Suprapubic skin (tissue), 4 donors: ENCODE measurements around the gene AXDND1. TPM values are rescaled to one million over a fixed set of nuclear protein-coding genes. Genes with fewer than 3 reads are reported as not detected.
"Not testable (repeated sequence)": the region's sequence is repeated elsewhere in the genome, so short reads cannot be mapped to it uniquely, and the experiment has no call there.

Experiments used
- DNase-seq, 2 donors: peaks; one replicate each; pipeline ENCODE4 v3.0.0-alpha.2; 2019; ENCODE audit warnings: low spot score in 2 of 2
- H3K27ac ChIP-seq: fragments of 200-600 bp; sonication (generic); one replicate; pipeline ENCODE4 v1.5.1; 2019
- H3K27me3 ChIP-seq: fragments of 200-600 bp; sonication (generic); one replicate; pipeline ENCODE4 v1.5.1; 2019
- H3K36me3 ChIP-seq: fragments of 200-600 bp; sonication (generic); one replicate; pipeline ENCODE4 v1.5.1; 2019
- H3K4me1 ChIP-seq: fragments of 200-600 bp; sonication (generic); one replicate; pipeline ENCODE4 v1.5.1; 2019
- H3K4me3 ChIP-seq: fragments of 200-600 bp; sonication (generic); one replicate; pipeline ENCODE4 v1.5.1; 2019; ENCODE audit warnings: mild to moderate bottlenecking
- H3K9me3 ChIP-seq: fragments of 200-600 bp; sonication (generic); one replicate; pipeline ENCODE4 v1.5.1; 2019
- EP300 ChIP-seq: sonication (generic); formaldehyde crosslinking; IDR thresholded peaks from one replicate; pipeline ENCODE4 v1.6.1; 2017; ENCODE audit warnings: antibody characterized with exemption
- POLR2A ChIP-seq, 2 donors: fragments of 450-650 bp; IDR thresholded peaks; one replicate each; pipeline ENCODE4 v1.6.1; 2017; ENCODE audit warnings: antibody characterized with exemption in 2 of 2, mild to moderate bottlenecking in 2 of 2, moderate library complexity in 2 of 2
- POLR2AphosphoS5 ChIP-seq, 3 donors: sonication (generic); formaldehyde crosslinking; IDR thresholded peaks; one replicate each; pipeline ENCODE4 v1.6.1; 2017; ENCODE audit warnings: antibody characterized with exemption in 3 of 3
- WGBS: methylation state at CpG from one replicate; pipeline ENCODE4 v1.1.5; 2018; 5-methylcytosine and 5-hydroxymethylcytosine counted together
- total RNA-seq, 4 donors: library from RNA; depleted of rRNA; stranded (reverse); fragments of >200 nt; gene quantifications; one replicate each; pipeline ENCODE4 v1.1.0, GENCODE V29; 2016
- TF ChIP-seq, protein P1 (sequence below), 2 donors: fragments of 200-600 bp in 1 of 2; fragments of 450-650 bp in 1 of 2; sonication (generic) in 1 of 2; IDR thresholded peaks; one replicate each; pipeline ENCODE4 v1.5.1; 2016 to 2019; ENCODE audit warnings: antibody characterized with exemption in 2 of 2, mild to moderate bottlenecking in 1 of 2, moderate library complexity in 1 of 2

The AXDND1 gene
- total RNA-seq, 4 donors from 2014 or later, result 1.3 TPM; not detected in 3

DNA sequence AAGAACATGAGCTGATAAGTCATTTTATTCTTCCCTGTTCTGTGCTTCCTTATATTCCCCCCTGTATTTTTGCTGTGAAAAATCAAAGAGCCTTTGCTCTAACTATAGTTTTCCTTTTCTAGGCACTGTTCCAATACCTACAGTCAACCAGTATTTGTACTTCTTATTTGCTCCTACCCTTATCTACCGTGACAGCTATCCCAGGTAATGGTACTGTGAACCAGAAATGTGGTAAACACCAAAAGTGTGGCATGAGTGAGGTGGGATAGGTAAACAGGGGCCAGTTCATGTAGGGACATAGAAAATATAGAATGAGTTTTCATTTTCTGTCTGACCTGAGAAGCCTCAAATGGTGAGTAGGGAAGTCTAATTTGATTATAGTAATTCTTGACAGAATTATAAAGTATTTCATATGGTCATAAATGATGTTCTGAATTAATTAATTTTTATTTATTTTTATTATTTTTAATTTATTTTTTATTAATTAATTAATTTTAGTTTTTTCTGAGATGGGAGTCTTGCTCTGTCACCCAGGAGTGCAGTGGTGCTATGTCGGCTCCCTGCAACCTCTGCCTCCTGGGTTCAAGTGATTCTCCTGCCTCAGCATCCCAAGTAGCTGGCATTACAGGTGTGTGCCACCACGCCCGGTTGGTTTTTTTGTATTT, 22.9 kb upstream of the AXDND1 start:
- 88% methylated on average over 4 of the region's 4 CpGs for WGBS
- no peaks in the 10 kb centered on the region for H3K9me3 ChIP-seq
- TF ChIP-seq POLR2AphosphoS5 (IDR thresholded peaks at IDR 0.05) (no peak), EP300 (no peak), POLR2A (IDR thresholded peaks at IDR 0.05) (no peak)
- TF ChIP-seq, protein P1, sequence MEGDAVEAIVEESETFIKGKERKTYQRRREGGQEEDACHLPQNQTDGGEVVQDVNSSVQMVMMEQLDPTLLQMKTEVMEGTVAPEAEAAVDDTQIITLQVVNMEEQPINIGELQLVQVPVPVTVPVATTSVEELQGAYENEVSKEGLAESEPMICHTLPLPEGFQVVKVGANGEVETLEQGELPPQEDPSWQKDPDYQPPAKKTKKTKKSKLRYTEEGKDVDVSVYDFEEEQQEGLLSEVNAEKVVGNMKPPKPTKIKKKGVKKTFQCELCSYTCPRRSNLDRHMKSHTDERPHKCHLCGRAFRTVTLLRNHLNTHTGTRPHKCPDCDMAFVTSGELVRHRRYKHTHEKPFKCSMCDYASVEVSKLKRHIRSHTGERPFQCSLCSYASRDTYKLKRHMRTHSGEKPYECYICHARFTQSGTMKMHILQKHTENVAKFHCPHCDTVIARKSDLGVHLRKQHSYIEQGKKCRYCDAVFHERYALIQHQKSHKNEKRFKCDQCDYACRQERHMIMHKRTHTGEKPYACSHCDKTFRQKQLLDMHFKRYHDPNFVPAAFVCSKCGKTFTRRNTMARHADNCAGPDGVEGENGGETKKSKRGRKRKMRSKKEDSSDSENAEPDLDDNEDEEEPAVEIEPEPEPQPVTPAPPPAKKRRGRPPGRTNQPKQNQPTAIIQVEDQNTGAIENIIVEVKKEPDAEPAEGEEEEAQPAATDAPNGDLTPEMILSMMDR (IDR thresholded peaks at IDR 0.05), result no peak
- H3K4me3 ChIP-seq, result no peak overlapping the region
- H3K36me3 ChIP-seq, result peaks cover 54% of the 10 kb centered on the region
- H3K4me1 ChIP-seq, result no peaks in the 10 kb centered on the region
- DNase-seq, result no peak
- no peak overlapping the region for H3K27ac ChIP-seq
- H3K27me3 ChIP-seq, result no peaks in the 10 kb centered on the region

DNA sequence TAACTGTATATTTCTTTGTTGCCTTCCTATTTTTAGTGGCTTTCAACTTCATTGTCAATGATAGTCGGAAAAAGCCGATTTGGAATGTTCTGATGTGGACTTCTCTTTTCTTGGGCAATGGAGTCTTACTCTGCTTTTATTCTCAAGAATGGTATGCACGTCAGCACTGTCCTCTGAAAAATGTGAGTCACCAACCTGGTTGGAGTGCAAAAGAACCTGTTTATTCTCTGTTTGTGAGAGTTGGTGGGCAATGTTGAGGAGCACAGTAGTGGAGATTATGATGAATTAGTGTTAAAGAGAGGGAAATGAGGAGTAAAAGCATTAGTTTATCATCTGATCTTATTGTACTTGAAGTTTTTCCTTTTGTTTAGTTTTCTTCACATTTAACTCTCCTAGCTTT, 14.5 kb upstream of the AXDND1 start:
- Histone ChIP-seq H3K4me3 (no peak overlapping the region), H3K27ac (no peak overlapping the region), H3K4me1 (no peaks in the 10 kb centered on the region), H3K27me3 (no peaks in the 10 kb centered on the region), H3K36me3 (peaks cover 33% of the 10 kb centered on the region), H3K9me3 (no peaks in the 10 kb centered on the region)
- WGBS, result 98% methylated on average over 3 of the region's 3 CpGs
- DNase-seq, result no peak
- TF ChIP-seq POLR2A (IDR thresholded peaks at IDR 0.05), result no peak
- TF ChIP-seq, protein P1 (IDR thresholded peaks at IDR 0.05), result no peak
- TF ChIP-seq POLR2AphosphoS5 (IDR thresholded peaks at IDR 0.05), result no peak
- no peak for TF ChIP-seq EP300

DNA sequence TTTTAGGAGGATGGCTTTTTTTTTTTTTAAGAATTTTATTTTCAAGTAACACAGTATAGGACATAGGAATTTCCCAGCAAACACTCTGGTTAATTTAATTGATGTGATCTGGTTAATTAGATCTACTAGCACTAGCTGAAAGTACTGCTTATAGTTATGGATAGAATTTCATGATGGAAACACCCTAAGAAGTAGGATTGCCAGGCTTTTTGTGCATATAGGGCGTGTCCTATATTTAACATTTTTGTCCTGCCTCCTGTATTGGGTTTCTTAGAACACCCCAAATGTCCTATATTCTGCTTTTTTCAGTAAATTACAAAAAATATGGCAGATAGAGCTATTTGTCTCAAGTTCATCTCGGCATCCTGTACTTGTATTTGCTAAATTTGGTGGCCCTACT, 13.5 kb upstream of the AXDND1 start:
- H3K36me3 ChIP-seq, result peaks cover 33% of the 10 kb centered on the region
- WGBS, result 91% methylated on average over 2 of the region's 2 CpGs

DNA sequence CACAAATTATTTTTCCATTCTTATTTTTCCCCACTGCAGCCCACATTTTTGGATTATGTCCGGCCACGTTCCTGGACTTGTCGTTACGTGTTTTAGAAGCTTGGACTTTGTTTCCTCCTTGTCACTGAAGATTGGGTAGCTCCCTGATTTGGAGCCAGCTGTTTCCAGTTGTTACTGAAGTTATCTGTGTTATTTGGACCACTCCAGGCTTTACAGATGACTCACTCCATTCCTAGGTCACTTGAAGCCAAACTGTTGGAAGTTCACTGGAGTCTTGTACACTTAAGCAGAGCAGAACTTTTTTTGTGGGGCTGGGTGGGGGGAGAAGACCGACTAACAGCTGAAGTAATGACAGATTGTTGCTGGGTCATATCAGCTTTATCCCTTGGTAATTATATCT, 12.2 kb upstream of the AXDND1 start:
- Histone ChIP-seq H3K36me3 (peaks cover 27% of the 10 kb centered on the region), H3K4me1 (no peaks in the 10 kb centered on the region), H3K9me3 (no peaks in the 10 kb centered on the region), H3K27me3 (no peaks in the 10 kb centered on the region), H3K27ac (no peak overlapping the region), H3K4me3 (no peak overlapping the region)
- TF ChIP-seq POLR2A (IDR thresholded peaks at IDR 0.05) (no peak), POLR2AphosphoS5 (IDR thresholded peaks at IDR 0.05) (no peak), EP300 (no peak)
- TF ChIP-seq, protein P1 (IDR thresholded peaks at IDR 0.05), result no peak
- no peak for DNase-seq
- 66% methylated on average over 5 of the region's 5 CpGs for WGBS

More for the DNA sequence above, 13.5 kb upstream of the AXDND1 start:
- Histone ChIP-seq H3K4me3 (no peak overlapping the region), H3K9me3 (no peaks in the 10 kb centered on the region), H3K4me1 (no peaks in the 10 kb centered on the region), H3K27ac (no peak overlapping the region), H3K27me3 (no peaks in the 10 kb centered on the region)
- TF ChIP-seq, protein P1 (IDR thresholded peaks at IDR 0.05), result no peak
- TF ChIP-seq POLR2A (IDR thresholded peaks at IDR 0.05) (no peak), EP300 (no peak), POLR2AphosphoS5 (IDR thresholded peaks at IDR 0.05) (no peak)
- DNase-seq, result no peak

DNA sequence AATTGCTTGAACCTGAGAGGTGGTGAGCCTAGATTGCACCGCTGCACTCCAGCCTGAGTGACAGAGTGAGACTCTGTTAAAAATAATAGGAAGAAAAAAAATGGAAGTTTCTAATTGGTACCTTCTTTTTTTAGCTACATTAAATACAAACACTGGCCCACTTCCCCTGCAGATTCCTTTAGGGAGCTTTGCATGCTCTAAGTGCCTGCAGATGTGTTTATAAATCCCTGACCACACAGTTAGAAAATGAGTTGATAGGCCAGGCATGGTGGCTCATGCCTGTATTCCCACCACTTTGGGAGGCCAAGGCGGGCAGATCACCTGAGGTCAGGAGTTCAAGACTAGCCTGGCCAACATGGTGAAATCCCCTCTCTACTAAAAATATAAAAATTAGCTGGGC, 4.1 kb upstream of the AXDND1 start:
- not testable (repeated sequence) for H3K27me3 ChIP-seq, H3K27ac ChIP-seq, H3K4me3 ChIP-seq, H3K4me1 ChIP-seq, H3K9me3 ChIP-seq, DNase-seq, H3K36me3 ChIP-seq
- WGBS, result 78% methylated on average over 2 of the region's 2 CpGs
